NCI-H69 (cell line): Measurements from ENCODE around the gene ACIN1.
"Not testable (repeated sequence)": the region's sequence is repeated elsewhere in the genome, so short reads cannot be mapped to it uniquely, and the experiment has no call there.

Source experiments
- DNase-seq: peaks from one replicate; lab custom pipeline; 2025; lab: John Stamatoyannopoulos, UW

Gene ACIN1

GRCh38 chr14:23124337-23124954, 29.5 kb upstream of the ACIN1 start:
- no peak for DNase-seq

GRCh38 chr14:23123419-23123818, 28.5 kb upstream of the ACIN1 start:
- DNase-seq: peak; percentile 92

DNA sequence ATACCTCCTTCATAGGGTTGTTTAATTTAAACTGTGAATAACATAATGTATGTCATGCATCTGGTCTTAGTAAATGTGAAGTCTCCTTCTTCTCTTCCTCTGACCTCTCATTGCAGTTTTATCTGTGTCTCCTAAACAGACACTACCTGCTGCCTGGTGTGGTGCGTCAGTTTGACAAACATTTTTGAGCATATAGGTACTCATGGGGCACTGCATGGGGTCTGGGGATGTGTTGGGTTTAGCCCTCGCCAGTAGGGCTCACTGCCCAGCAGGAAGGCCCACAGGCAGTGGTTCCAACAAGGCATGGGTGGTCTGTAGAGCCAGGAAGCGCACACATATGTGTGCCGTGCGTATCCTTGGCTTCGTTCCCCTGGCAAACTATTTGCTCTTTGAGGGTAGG, 27.1 kb upstream of the ACIN1 start:
- no peak for DNase-seq

- DNase-seq: peak; percentile 41
Measured at GRCh38 chr14:23121361-23121771, 26.4 kb upstream of the ACIN1 start.

DNA sequence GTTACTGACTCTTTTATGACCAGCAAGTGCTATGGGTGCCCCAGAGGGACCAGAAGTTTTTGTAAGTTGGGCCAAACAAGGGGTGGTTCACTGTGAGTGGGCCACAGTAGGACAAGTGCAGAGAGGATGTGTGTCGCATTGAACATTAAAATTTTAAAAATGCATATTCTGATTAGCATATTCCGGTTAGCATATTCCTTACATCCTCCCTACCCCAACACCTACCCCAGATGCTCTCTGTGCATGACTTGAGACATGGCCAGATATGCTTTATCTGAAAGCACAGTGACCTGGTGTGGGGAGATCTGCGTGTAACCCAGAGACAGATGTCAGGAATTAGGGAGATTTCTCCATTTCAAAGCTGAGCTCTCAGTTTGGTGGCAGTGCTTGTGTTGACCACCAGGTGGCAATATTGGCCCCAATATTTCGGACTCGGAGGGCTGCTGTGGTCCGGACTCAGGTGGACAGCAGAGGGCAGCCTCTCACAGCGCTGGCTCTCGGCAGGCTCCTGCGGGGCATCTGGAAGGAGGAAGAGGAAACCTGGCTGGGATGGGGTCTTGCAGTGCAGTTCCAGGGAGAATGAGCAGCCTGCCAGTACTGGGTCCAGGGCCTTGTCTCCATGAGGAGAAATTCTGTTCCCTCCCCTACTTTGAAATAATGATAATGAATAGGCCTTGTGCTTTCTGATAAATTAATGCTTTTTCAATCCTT, 25.8 kb upstream of the ACIN1 start:
- peak; percentile 91 for DNase-seq

DNA sequence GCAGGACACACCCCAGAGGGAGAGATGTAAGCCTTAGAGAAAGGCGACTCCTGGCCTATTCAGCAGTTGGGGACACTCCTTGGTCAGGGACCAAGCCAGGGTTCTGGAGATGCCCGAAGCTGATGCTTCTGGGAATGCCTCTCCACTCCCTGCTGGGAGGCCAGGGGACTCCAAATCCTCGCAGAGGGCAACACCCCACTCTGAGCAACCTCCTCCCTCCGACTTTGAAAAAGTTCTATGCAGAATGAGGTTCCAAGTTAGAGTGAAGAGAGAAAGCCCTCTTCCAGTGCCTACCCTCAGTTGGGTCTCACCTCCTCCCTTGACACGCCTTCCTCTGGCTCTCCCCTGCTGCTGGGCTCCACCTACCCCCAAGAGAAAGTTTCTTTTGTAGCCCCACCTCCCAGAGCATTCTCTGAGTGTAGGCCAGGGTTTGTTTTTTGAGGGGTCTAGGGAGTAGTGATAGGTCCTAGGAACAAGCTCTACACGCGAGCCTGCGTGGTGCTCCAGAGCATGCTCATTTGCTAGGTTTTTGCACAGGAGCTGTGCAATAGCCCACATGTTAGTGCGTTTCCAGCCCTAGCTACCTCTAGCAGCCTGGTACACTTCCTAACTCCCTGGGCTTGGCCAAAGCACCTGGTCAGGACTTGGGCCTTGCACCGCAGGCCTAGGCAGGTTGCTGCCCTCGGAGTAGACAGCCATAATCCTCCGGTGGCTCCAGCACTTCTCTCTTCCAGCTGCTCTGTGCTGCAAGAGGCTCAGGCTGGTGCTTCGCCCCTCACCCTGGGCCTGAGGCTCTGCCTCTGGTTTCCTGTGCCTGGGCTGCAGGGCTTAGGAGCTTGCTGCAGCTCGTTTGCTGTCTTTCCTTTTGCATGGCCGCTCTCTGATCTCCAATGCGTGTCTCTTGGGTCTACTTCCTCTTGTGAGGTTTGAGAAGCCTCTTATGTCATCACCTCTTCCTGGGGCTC, 24.7 kb upstream of the ACIN1 start:
- no peak for DNase-seq

DNA sequence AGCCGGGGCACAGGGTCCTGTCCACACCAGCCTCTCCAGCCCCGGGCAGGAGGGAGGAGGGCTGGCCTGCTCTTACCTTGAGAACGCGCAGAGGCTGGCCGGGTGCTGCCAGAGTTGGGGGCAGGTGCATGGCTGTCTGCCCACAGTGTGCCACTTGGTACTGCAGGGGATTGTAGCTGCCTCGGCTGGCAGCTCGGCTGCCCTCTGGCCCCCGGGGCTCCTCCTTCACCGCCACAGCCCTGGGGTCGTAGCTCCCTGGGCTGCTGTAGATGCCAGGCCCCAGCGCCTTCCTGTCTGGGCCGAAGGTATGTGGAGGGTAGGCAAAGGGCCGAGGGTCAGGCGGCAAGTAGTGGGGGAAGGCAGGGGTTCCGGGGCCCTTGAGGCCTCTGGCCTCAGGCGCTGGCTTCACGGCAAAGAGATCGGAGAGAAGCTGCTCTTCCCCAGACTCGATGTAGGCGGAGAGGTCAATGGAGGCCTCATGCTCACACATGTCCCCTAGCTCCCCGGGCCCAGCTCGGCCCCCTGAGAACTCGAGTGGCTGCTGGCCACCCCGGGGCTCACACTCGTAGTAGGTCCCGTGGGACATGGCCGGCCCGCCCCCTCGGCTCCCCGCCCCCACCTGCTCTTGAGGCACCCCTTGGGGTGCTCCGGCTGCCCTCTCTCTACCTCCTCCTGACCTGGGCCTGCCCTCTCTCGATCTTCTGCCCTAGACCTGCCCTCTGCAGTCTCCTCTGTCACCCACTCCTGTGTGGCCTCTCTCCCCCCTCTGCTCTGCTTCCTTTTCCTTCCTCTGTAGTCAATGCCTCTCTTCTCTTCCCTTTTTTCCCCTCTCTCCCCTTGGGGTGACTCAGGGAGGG, 23.8 kb upstream of the ACIN1 start, which contains the start of gene CEBPE:
Gene CEBPE, minus strand, starts transcription at position 750 of the 857 bp plus-strand sequence. Its CDS starts 164 bp downstream, at position 586.
- no peak for DNase-seq

DNA sequence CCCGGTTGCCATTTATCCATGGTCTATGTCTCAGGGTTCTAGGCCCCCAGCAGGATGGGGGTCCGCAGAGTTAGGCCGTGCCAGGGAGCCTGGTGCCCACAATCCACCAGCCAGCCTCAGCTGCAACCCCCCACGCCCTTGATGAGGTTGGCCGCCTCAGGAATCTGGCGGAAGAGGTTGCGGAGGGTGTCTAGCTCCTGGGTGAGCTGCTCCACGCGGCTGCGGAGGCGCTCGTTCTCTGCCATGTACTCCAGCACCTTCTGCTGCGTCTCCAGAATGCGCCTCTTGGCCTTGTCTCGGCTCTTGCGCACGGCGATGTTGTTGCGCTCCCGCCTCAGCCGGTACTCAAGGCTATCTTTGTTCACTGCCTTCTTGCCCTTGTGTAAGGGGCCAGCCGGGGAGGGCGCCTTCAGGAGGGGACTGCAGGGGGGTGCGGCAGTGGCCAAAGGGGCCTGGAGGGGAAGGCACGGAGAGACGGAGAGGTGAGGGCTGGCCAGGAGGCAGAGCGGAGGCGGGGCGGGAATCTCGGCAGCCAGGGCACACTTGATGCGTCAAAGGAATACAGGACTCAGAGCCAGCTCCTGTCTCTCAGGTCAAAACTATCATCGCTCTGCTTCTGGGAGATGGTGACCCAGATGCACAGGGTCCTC, 22.6 kb upstream of the ACIN1 start:
- no peak for DNase-seq

DNA sequence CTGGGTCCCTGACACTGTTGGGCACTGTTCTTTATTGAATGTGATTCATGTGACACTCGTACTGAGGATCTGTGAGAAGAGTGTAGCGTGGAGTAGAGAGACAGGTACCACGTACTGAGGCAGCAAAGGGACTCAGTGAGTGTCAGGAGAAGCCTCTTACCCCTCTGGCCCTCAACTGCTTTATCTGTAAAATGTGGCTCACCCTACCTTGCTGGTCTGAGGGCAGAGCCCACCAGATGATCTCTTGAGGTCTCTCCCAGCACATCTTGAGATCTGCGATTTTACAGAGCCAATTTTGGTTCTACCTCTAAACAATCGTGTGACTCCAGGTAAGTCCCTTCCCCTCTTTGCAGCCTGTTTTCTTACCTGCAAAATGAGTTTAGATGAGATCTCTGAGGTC, 21.0 kb upstream of the ACIN1 start:
- no peak for DNase-seq

GRCh38 chr14:23115039-23115731, 20.2 kb upstream of the ACIN1 start:
- peak; percentile 17 for DNase-seq

DNA sequence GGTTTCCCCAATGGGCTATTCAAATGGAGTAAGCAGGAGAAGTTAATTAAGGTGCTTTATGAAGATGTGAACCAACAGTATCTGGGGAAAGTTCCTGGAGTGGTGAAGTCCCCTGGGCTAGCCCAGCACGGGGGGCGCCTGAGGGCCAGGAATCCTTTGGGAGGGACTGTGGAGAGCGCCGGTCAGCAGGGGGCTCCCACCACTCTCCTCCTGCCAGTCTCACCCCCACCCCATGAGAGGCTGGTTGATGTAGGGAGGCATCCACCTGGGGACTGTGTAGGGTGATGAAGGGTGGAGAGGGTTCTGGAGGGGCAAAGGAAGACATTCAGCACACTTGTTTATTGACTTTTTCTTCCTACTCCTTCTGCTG, 19.7 kb upstream of the ACIN1 start:
- DNase-seq: no peak

DNA sequence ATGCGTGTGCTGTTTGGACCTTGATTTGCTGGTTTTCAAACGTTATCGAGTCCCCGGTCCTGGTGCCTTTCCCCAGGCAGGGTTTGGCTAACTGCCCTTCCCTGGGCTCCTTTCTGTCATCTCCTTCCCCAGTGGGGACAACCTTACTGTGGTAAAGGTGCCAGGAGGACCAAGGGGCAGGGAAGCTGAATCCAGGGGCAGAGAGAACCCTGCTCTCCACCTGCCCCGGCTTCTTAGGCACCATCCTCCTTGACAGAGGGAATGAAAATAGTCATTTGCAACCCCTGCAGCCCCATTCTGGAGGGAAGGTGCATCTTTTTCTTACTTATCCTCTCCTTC, 19.2 kb upstream of the ACIN1 start:
- no peak for DNase-seq

GRCh38 chr14:23113431-23114119, 18.6 kb upstream of the ACIN1 start:
- no peak for DNase-seq

DNA sequence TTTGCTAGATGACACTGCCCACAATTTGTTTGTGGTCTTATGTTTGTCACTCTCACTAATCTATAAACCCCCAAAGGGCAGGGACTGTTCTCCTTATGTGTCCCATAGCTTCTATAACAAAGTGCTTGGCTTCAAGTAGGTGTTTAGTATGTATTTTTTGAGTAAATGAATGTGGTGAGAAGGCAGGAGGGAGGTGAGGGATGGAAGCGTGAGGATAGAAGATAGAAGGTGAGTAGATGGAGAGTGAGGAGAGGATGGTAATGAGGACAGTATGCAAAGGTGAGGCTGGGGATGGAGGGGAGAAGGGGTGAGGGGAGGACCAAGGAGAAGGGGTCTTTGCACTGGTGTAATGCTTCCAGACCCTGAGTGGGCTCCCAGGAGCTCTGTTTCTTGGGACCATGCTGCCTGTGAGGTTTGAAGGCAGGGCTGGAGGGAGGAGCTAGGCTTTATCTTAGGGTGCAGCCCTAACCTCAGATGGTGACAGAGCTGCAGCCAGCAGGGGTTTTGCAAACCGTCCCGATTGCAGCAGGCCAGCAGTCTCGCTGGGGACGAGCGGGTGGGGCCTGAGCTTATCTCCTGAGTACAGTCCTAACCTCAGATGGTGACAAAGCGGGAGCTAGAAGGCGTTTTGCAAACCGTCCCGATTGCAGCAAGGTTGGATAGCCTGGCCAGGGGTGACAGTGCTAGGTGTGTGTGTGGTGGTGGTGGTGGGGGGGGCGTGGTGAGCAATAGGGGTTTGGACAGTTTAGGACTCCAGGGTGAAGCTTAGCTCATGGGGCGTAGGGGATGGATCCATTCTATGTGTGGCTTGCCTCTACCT, 17.6 kb upstream of the ACIN1 start:
- DNase-seq: no peak

GRCh38 chr14:23110579-23111365, 15.8 kb upstream of the ACIN1 start:
- no peak for DNase-seq

GRCh38 chr14:23109769-23110168, 14.8 kb upstream of the ACIN1 start:
- DNase-seq: no peak

DNA sequence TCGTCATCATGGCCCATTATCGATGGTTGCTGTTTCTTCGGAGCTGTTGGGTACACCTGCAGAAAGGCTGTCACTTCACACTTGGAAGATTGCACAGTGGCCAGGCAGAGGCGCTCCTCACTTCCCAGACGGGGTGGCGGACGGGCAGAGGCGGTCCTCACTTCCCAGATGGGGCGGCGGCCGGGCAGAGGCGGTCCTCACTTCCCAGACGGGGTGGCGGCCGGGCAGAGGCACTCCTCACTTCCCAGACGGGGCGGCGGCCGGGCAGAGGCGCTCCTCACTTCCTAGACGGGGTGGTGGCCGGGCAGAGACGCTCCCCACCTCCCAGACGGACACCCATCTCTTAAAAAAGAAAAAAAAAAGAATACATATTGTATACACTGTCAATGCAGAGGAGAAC, 13.2 kb upstream of the ACIN1 start:
- not testable (repeated sequence) for DNase-seq

DNA sequence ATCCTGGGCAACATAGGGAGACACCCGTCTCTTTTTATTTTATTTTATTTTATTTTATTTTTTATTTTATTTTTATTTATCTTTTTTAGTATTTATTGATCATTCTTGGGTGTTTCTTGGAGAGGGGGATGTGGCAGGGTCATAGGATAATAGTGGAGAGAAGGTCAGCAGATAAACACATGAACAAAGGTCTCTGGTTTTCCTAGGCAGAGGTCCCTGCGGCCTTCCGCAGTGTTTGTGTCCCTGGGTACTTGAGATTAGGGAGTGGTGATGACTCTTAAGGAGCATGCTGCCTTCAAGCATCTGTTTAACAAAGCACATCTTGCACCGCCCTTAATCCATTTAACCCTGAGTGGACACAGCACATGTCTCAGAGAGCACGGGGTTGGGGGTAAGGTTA, 12.7 kb upstream of the ACIN1 start:
- not testable (repeated sequence) for DNase-seq

DNA sequence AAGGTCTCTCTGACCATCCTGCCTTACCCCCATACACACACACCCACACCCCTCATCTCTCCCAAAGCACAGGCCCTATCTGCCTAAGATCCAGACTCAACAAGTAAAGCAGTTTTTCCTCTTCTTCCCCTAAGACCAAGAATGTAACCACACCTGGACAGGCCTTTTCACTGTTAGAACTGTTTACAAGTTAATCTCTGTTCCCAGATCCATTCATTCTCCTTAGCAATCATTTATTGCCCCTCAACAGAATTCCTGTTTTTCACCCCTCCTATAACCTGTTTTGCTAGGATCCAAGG, 11.8 kb upstream of the ACIN1 start:
- DNase-seq: no peak
